IMR-90 (cell line): ENCODE results near the gene CLCN5. TPM values are rescaled to one million over a fixed set of nuclear protein-coding genes. Genes with fewer than 3 reads are reported as not detected.

Experiments
- ATAC-seq: fragments of 200-7000 bp; cut with Tn5 transposase; 2 replicates; pipeline ENCODE4 v1.9.1; 2020; ENCODE audit warnings: low read depth, mild to moderate bottlenecking, moderate library complexity
- BruUV-seq: library from RNA; stranded (reverse); fragments of 400-500 nt; replicated peaks from 2 replicates; lab custom pipeline; 2021; lab: Mats Ljungman, UMichigan
- CTCF ChIA-PET: fragments of 300-600 bp; formaldehyde crosslinking; extraction: SDS; loops from one replicate; lab custom pipeline; 2021; ENCODE audit warnings: antibody characterized with exemption; lab: Yijun Ruan, JAX
- POLR2A ChIA-PET: fragments of 300-600 bp; sonication (Branson Sonifier 250); formaldehyde crosslinking; loops from one replicate; lab custom pipeline; 2022; ENCODE audit warnings: antibody characterized with exemption; ENCODE audit not compliant: unreplicated experiment; lab: Charles Lee
- DNase-seq: peaks from one replicate; pipeline ENCODE4 v3.0.0; 2013
- H2AFZ ChIP-seq: replicated peaks from 2 replicates; pipeline ENCODE3; 2013; ENCODE audit warnings: low read length, mild to moderate bottlenecking; ENCODE audit not compliant: poor library complexity
- H2AK5ac ChIP-seq: 2 replicates; pipeline ENCODE4 v1.6.1; 2013; ENCODE audit warnings: low read depth, low read length, inconsistent platforms
- H2AK9ac ChIP-seq: replicated peaks from 2 replicates; pipeline ENCODE3; 2013; ENCODE audit warnings: mild to moderate bottlenecking, low read depth, low read length, moderate library complexity; ENCODE audit not compliant: poor library complexity
- H2BK120ac ChIP-seq: 2 replicates; pipeline ENCODE4 v1.6.1; 2013; ENCODE audit warnings: low read depth, low read length, inconsistent platforms
- H2BK15ac ChIP-seq: 3 replicates; pipeline ENCODE4 v1.6.1; 2013; ENCODE audit warnings: low read depth, low read length, inconsistent platforms
- H2BK20ac ChIP-seq: 2 replicates; pipeline ENCODE4 v1.6.1; 2013; ENCODE audit warnings: low read depth, mild to moderate bottlenecking, inconsistent platforms, low read length, moderate library complexity
- H2BK5ac ChIP-seq: 2 replicates; pipeline ENCODE4 v1.6.1; 2013; ENCODE audit warnings: mild to moderate bottlenecking, low read depth, low read length, inconsistent platforms; ENCODE audit not compliant: poor library complexity, severe bottlenecking
- H3K14ac ChIP-seq: replicated peaks from 2 replicates; pipeline ENCODE4 v1.6.1; 2013; ENCODE audit warnings: low read depth, low read length, inconsistent platforms
- H3K18ac ChIP-seq: 2 replicates; pipeline ENCODE4 v1.6.1; 2013; ENCODE audit warnings: low read depth, low read length, control low read depth
- H3K23ac ChIP-seq: 2 replicates; pipeline ENCODE4 v1.6.1; 2013; ENCODE audit warnings: low read depth, low read length, inconsistent platforms
- H3K27ac ChIP-seq: 2 replicates; pipeline ENCODE4 v1.5.1; 2013; ENCODE audit warnings: mild to moderate bottlenecking, control low read depth, low read length; ENCODE audit not compliant: insufficient read depth
- H3K27me3 ChIP-seq: 2 replicates; pipeline ENCODE4 v1.6.1; 2013; ENCODE audit warnings: low read length; ENCODE audit not compliant: control insufficient read depth, insufficient read depth
- H3K36me3 ChIP-seq: 2 replicates; pipeline ENCODE4 v1.6.1; 2013; ENCODE audit warnings: low read length, mixed read lengths; ENCODE audit not compliant: control insufficient read depth, insufficient read depth
- H3K4ac ChIP-seq: 2 replicates; pipeline ENCODE4 v1.6.1; 2013; ENCODE audit warnings: low read depth, low read length, inconsistent platforms
- H3K4me1 ChIP-seq: 2 replicates; pipeline ENCODE4 v1.6.1; 2013; ENCODE audit warnings: low read length, mixed read lengths; ENCODE audit not compliant: control insufficient read depth, insufficient read depth
- H3K4me2 ChIP-seq: 2 replicates; pipeline ENCODE4 v1.6.1; 2013; ENCODE audit warnings: low read depth, mild to moderate bottlenecking, control low read depth, low read length, moderate library complexity
- H3K4me3 ChIP-seq: 2 replicates; pipeline ENCODE4 v1.5.1; 2013; ENCODE audit warnings: low read depth, mild to moderate bottlenecking, control low read depth, low read length, moderate library complexity; ENCODE audit not compliant: insufficient read depth
- H3K56ac ChIP-seq: 2 replicates; pipeline ENCODE4 v1.6.1; 2013; ENCODE audit warnings: low read length, inconsistent platforms; ENCODE audit not compliant: insufficient read depth; ENCODE audit errors: extremely low read depth
- H3K79me1 ChIP-seq, 2 experiments: 2 replicates each; pipeline ENCODE4 v1.6.1; 2013; ENCODE audit warnings: low read length in 2 of 2, inconsistent platforms in 1 of 2, low read depth in 1 of 2
- H3K9ac ChIP-seq: 2 replicates; pipeline ENCODE4 v1.6.1; 2013; ENCODE audit warnings: low read depth, low read length, control low read depth
- H3K9me1 ChIP-seq: 2 replicates; pipeline ENCODE4 v1.6.1; 2013; ENCODE audit warnings: low read length, inconsistent platforms; ENCODE audit not compliant: insufficient read depth
- H3K9me3 ChIP-seq: 2 replicates; pipeline ENCODE4 v1.6.1; 2013; ENCODE audit warnings: low read length; ENCODE audit not compliant: control insufficient read depth, insufficient read depth
- H4K20me1 ChIP-seq: 2 replicates; pipeline ENCODE4 v1.6.1; 2013; ENCODE audit warnings: low read length, inconsistent platforms; ENCODE audit not compliant: insufficient read depth
- H4K5ac ChIP-seq: 2 replicates; pipeline ENCODE4 v1.6.1; 2013; ENCODE audit warnings: mild to moderate bottlenecking, low read depth, low read length, control low read depth
- H4K8ac ChIP-seq, 2 experiments: 2 replicates each; pipeline ENCODE4 v1.6.1; 2013; ENCODE audit warnings: low read depth in 2 of 2, low read length in 2 of 2, control low read depth in 1 of 2, inconsistent platforms in 1 of 2
- H4K91ac ChIP-seq: 2 replicates; pipeline ENCODE4 v1.6.1; 2013; ENCODE audit warnings: low read depth, low read length, inconsistent platforms; ENCODE audit not compliant: insufficient read depth
- BHLHE40 ChIP-seq: fragments of 150-350 bp; IDR thresholded peaks from 2 replicates; pipeline ENCODE4 v1.6.1; 2016; ENCODE audit warnings: mild to moderate bottlenecking, low read depth, low read length
- ELK1 ChIP-seq: fragments of 150-350 bp; IDR thresholded peaks from 2 replicates; pipeline ENCODE4 v1.6.1; 2016; ENCODE audit warnings: low read depth, mild to moderate bottlenecking, low read length, moderate library complexity, borderline replicate concordance
- FOS ChIP-seq: fragments of 150-350 bp; IDR thresholded peaks from 2 replicates; pipeline ENCODE4 v1.6.1; 2016; ENCODE audit warnings: low read depth, low read length
- MAFK ChIP-seq: IDR thresholded peaks from 2 replicates; pipeline ENCODE4 v1.6.1; 2012; ENCODE audit warnings: low read depth, low read length, improper control_type of control experiment
- POLR2A ChIP-seq: IDR thresholded peaks from 2 replicates; pipeline ENCODE4 v1.6.1; 2012; ENCODE audit warnings: mild to moderate bottlenecking, low read depth, low read length
- RAD21 ChIP-seq: IDR thresholded peaks from 2 replicates; pipeline ENCODE4 v1.6.1; 2012; ENCODE audit warnings: low read length, improper control_type of control experiment
- USF2 ChIP-seq: fragments of 150-350 bp; IDR thresholded peaks from 2 replicates; pipeline ENCODE4 v1.6.1; 2017; ENCODE audit warnings: mild to moderate bottlenecking, antibody characterized with exemption, low read length, low read depth
- WGBS, 2 experiments: methylation state at CpG; one replicate each; pipeline versions ENCODE4 v1.1.5 to v1.1.7; 2013; ENCODE audit warnings: missing lambda C conversion rate in 2 of 2; ENCODE audit not compliant: insufficient read length in 1 of 2; ENCODE audit errors: extremely low coverage in 2 of 2; 5-methylcytosine and 5-hydroxymethylcytosine counted together
- dilution Hi-C: fragments of 300-500 bp; cut with HindIII; formaldehyde crosslinking; loops from one replicate; pipeline ENCODE4 v1.14.3; 2018; ENCODE audit warnings: low sequenced_read_pairs; ENCODE audit not compliant: unreplicated experiment
- in situ Hi-C: fragments of 300-500 bp; cut with MboI; formaldehyde crosslinking; loops from 3 replicates; pipeline ENCODE4 v1.14.3; 2019; ENCODE audit warnings: low sequenced_read_pairs, inconsistent platforms, mixed read lengths
- intact Hi-C: fragments of 100-400 bp; cut with micrococcal nuclease; formaldehyde crosslinking; loops from 2 replicates; pipeline ENCODE4 v1.10.0; 2022
- polyA plus RNA-seq, 3 experiments: library from polyadenylated mRNA; depleted of rRNA; stranded (reverse); fragments of >200 nt; gene quantifications; 2 replicates each; pipeline ENCODE4 v1.2.3, GENCODE V29; 2012; ENCODE audit warnings: low replicate concordance in 1 of 3
- total RNA-seq: library from RNA; depleted of rRNA; stranded (reverse); fragments of >200 nt; gene quantifications from 2 replicates; pipeline ENCODE4 v1.2.3, GENCODE V29; 2012
- TF ChIP-seq, protein P1 (sequence below): conservative IDR thresholded peaks from 2 replicates; pipeline ENCODE4 v1.5.1; 2012; ENCODE audit warnings: mild to moderate bottlenecking, low read depth, low read length, improper control_type of control experiment

The CLCN5 gene
- total and polyA plus RNA-seq, 2 of the 4 experiments (the other 2 are of a cell fraction), result 1.4 to 5.9 TPM

- no peak overlapping the region for H4K8ac ChIP-seq
- H3K9me3 ChIP-seq, result no peaks in the 10 kb centered on the region
- no peaks in the 10 kb centered on the region for H4K20me1 ChIP-seq
- H2BK15ac ChIP-seq, result no peak overlapping the region
- H3K4me3 ChIP-seq, result no peak overlapping the region
- no peak overlapping the region for H3K56ac ChIP-seq
- no peaks in the 10 kb centered on the region for H3K36me3 ChIP-seq
- H3K4ac ChIP-seq, result no peak overlapping the region
- no CpG with 5 or more reads among the region's 1 CpG for WGBS, 2 experiments
- no peak for DNase-seq
- no peak overlapping the region for H4K91ac ChIP-seq
- BruUV-seq, result no TSS peak
- H3K9me1 ChIP-seq, result no peaks in the 10 kb centered on the region
- no peak overlapping the region for H3K23ac ChIP-seq
- H2BK5ac ChIP-seq, result no peak overlapping the region
- H3K27me3 ChIP-seq, result no peaks in the 10 kb centered on the region; the same call in 1 of the 2 replicates
- ChIA-PET POLR2A (no interaction called here), CTCF (interaction anchor here (0.6 kb wide), 1 partner anchor 9 kb away, joined by 3 read pairs; no protein-coding TSS in a partner anchor)
- H3K9ac ChIP-seq, result no peak overlapping the region
- H2AFZ ChIP-seq, result no peak overlapping the region
- no peak overlapping the region for H3K4me2 ChIP-seq
- ATAC-seq, result no peak
- no peak overlapping the region for H2AK5ac ChIP-seq
- no peak overlapping the region for H3K18ac ChIP-seq
- no peak overlapping the region for H3K27ac ChIP-seq
- dilution Hi-C loops (no loop called here), in situ Hi-C loops (no loop called here), intact Hi-C loops (no loop called here)
- no peak overlapping the region for H2BK20ac ChIP-seq
- TF ChIP-seq ELK1, result no peak
- TF ChIP-seq POLR2A, result no peak
- TF ChIP-seq USF2, result no peak
- TF ChIP-seq, protein P1, sequence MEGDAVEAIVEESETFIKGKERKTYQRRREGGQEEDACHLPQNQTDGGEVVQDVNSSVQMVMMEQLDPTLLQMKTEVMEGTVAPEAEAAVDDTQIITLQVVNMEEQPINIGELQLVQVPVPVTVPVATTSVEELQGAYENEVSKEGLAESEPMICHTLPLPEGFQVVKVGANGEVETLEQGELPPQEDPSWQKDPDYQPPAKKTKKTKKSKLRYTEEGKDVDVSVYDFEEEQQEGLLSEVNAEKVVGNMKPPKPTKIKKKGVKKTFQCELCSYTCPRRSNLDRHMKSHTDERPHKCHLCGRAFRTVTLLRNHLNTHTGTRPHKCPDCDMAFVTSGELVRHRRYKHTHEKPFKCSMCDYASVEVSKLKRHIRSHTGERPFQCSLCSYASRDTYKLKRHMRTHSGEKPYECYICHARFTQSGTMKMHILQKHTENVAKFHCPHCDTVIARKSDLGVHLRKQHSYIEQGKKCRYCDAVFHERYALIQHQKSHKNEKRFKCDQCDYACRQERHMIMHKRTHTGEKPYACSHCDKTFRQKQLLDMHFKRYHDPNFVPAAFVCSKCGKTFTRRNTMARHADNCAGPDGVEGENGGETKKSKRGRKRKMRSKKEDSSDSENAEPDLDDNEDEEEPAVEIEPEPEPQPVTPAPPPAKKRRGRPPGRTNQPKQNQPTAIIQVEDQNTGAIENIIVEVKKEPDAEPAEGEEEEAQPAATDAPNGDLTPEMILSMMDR, result no peak
- TF ChIP-seq FOS, result no peak
- no peak for TF ChIP-seq RAD21
- no peak for TF ChIP-seq MAFK
- TF ChIP-seq BHLHE40, result no peak
- no peak overlapping the region for H3K14ac ChIP-seq
- no peaks in the 10 kb centered on the region for H3K4me1 ChIP-seq
- H2BK120ac ChIP-seq, result no peak overlapping the region
- H3K79me1 ChIP-seq, result no peaks in the 10 kb centered on the region
- no peak overlapping the region for H4K5ac ChIP-seq
- H2AK9ac ChIP-seq, result no peak overlapping the region
These were observed 29.3 kb downstream of the CLCN5 start for GRCh38 chrX:49951524-49952193.
